GM10847 (cell line): ENCODE data around the gene USP17L27.
"Not testable (repeated sequence)": the region's sequence is repeated elsewhere in the genome, so short reads cannot be mapped to it uniquely, and the experiment has no call there.

ENCODE experiments used
- POLR2A ChIP-seq: IDR thresholded peaks from 2 replicates; pipeline ENCODE4 v1.6.1; 2011; ENCODE audit not compliant: insufficient read length; ENCODE audit errors: extremely low read depth

USP17L27 gene

GRCh38 chr4:9343848-9344247 lies at the start of gene USP17L27:
Gene USP17L27, plus strand, starts transcription at chr4:9344148. Its CDS starts 0 bp downstream, at chr4:9344148.
- not testable (repeated sequence) for TF ChIP-seq POLR2A

- not testable (repeated sequence) for TF ChIP-seq POLR2A
These were observed 19.1 kb upstream of the USP17L27 start, which contains the start of gene USP17L24 for GRCh38 chr4:9324865-9325264. Gene USP17L24, plus strand, starts transcription at chr4:9325165. Its CDS starts 0 bp downstream, at chr4:9325165.

GRCh38 chr4:9329611-9330010 lies 14.3 kb upstream of the USP17L27 start, which contains the start of gene USP17L25:
Gene USP17L25, plus strand, starts transcription at chr4:9329911. Its CDS starts 0 bp downstream, at chr4:9329911.
- not testable (repeated sequence) for TF ChIP-seq POLR2A

GRCh38 chr4:9334358-9334757 lies 9.6 kb upstream of the USP17L27 start, which contains the start of gene USP17L26:
Gene USP17L26, plus strand, starts transcription at chr4:9334658. Its CDS starts 0 bp downstream, at chr4:9334658.
- not testable (repeated sequence) for TF ChIP-seq POLR2A

- TF ChIP-seq POLR2A, result not testable (repeated sequence)
These were observed 4.8 kb upstream of the USP17L27 start, which contains the start of gene USP17L5 for GRCh38 chr4:9339103-9339502. Gene USP17L5, plus strand, starts transcription at chr4:9339403. Its CDS starts 0 bp downstream, at chr4:9339403.

- TF ChIP-seq POLR2A, result not testable (repeated sequence)
These were observed 4.6 kb downstream of the USP17L27 start, which contains the start of gene USP17L28 for GRCh38 chr4:9348593-9348992. Gene USP17L28, plus strand, starts transcription at chr4:9348893. Its CDS starts 0 bp downstream, at chr4:9348893.

- not testable (repeated sequence) for TF ChIP-seq POLR2A
These were observed 9.4 kb downstream of the USP17L27 start, which contains the start of gene USP17L29 for GRCh38 chr4:9353338-9353737. Gene USP17L29, plus strand, starts transcription at chr4:9353638. Its CDS starts 0 bp downstream, at chr4:9353638.

GRCh38 chr4:9362829-9363228 lies 18.9 kb downstream of the USP17L27 start, which contains the start of gene USP17L30:
Gene USP17L30, plus strand, starts transcription at chr4:9363129. Its CDS starts 0 bp downstream, at chr4:9363129.
- TF ChIP-seq POLR2A, result not testable (repeated sequence)

GRCh38 chr4:9384126-9384525 lies 40.2 kb downstream of the USP17L27 start:
- TF ChIP-seq POLR2A, result no peak
